IPS-18a (cell line): Measurements from ENCODE around the gene HP1BP3.
A peak's percentile ranks its signal among the peaks of the same experiment; 100 is the strongest.

Experiments used
- H3K27ac ChIP-seq: one replicate; pipeline ENCODE4 v1.5.1; 2013; ENCODE audit warnings: low read length
- H3K27me3 ChIP-seq: one replicate; pipeline ENCODE4 v1.6.1; 2013; ENCODE audit warnings: mild to moderate bottlenecking, low read length; ENCODE audit not compliant: control insufficient read depth, insufficient read depth
- H3K36me3 ChIP-seq: one replicate; pipeline ENCODE4 v1.6.1; 2013; ENCODE audit warnings: low read depth, low read length; ENCODE audit not compliant: control insufficient read depth
- H3K4me1 ChIP-seq: one replicate; pipeline ENCODE4 v1.6.1; 2013; ENCODE audit warnings: low read depth, low read length; ENCODE audit not compliant: control insufficient read depth
- H3K4me3 ChIP-seq: one replicate; pipeline ENCODE4 v1.5.1; 2013; ENCODE audit warnings: low read length
- H3K9ac ChIP-seq: one replicate; pipeline ENCODE4 v1.6.1; 2013; ENCODE audit warnings: mild to moderate bottlenecking, low read length, moderate library complexity
- H3K9me3 ChIP-seq: one replicate; pipeline ENCODE4 v1.6.1; 2013; ENCODE audit warnings: low read depth, low read length; ENCODE audit not compliant: control insufficient read depth

Gene HP1BP3

DNA sequence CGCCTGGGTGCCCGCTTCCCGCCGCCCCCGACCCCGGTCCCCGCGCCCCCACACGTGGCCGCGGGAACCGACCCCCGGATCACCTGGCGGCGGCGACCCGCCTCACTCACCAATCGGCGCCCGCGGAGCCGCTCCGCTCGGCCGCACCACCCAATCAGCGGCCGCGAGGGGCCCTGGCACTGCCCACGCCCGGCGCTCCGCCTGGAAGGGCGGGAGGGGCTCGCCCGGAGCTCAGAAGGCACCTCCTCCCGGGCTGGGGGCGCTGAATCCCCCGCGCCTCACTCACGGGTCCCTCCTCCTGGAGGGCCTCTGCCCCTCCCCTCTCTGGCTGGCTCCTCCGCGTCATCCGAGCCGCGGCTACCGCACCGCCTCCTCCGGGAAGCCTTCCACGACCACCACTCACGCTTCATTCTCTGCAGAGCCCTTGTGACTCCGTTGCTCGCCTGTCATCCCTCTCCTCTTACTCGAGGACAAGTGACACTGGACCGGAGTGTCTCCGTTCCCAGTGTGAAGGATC lies 55.0 kb downstream of the HP1BP3 start:
- H3K9ac ChIP-seq, result no peak overlapping the region
- H3K9me3 ChIP-seq, result no peaks in the 10 kb centered on the region
- peaks cover 51% of the 10 kb centered on the region for H3K27me3 ChIP-seq
- H3K4me1 ChIP-seq, result peaks cover 19% of the 10 kb centered on the region
- no peak overlapping the region for H3K27ac ChIP-seq
- H3K4me3 ChIP-seq, result peak overlapping the region; percentile 77
- H3K36me3 ChIP-seq, result no peaks in the 10 kb centered on the region

DNA sequence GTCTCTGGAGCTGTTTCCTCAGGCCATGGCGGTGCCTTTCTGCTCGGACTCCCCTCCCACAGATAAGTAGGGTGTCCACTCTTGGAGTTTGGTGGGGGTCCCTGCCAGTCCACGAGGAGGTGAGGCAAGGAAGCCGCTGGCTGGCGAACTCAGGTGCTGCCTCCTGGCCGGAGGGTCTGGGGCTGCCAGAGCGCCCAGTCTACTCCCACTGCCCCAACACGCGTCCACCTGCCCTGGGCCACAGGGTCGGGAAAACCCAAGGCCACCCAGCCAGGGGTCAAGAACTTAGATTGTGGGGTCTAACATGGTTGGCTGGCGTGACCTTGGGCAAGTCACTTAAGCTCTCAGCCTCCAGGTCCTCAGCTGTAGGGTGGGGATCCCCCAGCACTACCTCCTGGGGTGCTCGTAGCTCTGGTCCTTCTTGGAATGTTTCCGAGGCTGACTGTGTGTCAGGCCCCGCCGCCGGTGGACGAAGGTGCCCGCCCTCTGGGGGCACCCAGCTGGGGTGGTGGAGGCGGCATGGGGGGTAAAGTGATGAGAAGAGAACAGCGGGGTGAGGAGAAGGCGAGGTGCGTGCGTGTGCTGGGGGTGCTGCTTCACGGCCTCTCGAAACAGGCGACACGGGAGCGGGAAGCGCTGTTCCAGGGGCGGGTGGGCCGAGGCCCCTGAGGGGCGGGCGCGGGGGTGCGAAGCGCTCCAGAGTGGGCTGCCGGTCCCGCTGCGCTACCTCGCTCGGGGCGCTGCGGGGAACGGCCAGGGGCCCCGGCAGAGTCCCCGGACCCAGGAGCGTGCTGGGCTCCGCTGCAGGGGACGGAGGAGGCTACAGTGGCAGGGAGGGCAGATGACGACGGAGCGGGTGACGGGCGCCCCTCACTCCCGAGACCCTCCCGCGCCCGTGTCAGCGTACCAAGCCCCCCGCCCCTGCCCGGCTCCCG lies 55.8 kb downstream of the HP1BP3 start:
- H3K4me1 ChIP-seq, result peaks cover 19% of the 10 kb centered on the region
- H3K4me3 ChIP-seq, result peak overlapping the region; percentile 77
- H3K9me3 ChIP-seq, result no peaks in the 10 kb centered on the region
- peak overlapping the region; percentile 5 for H3K9ac ChIP-seq
- H3K27me3 ChIP-seq, result peaks cover 51% of the 10 kb centered on the region
- H3K36me3 ChIP-seq, result no peaks in the 10 kb centered on the region
- no peak overlapping the region for H3K27ac ChIP-seq

- Histone ChIP-seq H3K36me3 (no peaks in the 10 kb centered on the region), H3K27me3 (peaks cover 51% of the 10 kb centered on the region), H3K27ac (no peak overlapping the region), H3K9ac (no peak overlapping the region), H3K4me3 (peak overlapping the region; percentile 8), H3K4me1 (peaks cover 19% of the 10 kb centered on the region), H3K9me3 (no peaks in the 10 kb centered on the region)
Observed at GRCh38 chr1:20730690-20731056, 56.4 kb downstream of the HP1BP3 start.

- Histone ChIP-seq H3K27ac (no peak overlapping the region), H3K9me3 (no peaks in the 10 kb centered on the region), H3K27me3 (peaks cover 51% of the 10 kb centered on the region), H3K36me3 (no peaks in the 10 kb centered on the region), H3K4me1 (peaks cover 19% of the 10 kb centered on the region), H3K4me3 (peak overlapping the region; percentile 29), H3K9ac (no peak overlapping the region)
Observed at GRCh38 chr1:20729990-20730689, 57.0 kb downstream of the HP1BP3 start.

DNA sequence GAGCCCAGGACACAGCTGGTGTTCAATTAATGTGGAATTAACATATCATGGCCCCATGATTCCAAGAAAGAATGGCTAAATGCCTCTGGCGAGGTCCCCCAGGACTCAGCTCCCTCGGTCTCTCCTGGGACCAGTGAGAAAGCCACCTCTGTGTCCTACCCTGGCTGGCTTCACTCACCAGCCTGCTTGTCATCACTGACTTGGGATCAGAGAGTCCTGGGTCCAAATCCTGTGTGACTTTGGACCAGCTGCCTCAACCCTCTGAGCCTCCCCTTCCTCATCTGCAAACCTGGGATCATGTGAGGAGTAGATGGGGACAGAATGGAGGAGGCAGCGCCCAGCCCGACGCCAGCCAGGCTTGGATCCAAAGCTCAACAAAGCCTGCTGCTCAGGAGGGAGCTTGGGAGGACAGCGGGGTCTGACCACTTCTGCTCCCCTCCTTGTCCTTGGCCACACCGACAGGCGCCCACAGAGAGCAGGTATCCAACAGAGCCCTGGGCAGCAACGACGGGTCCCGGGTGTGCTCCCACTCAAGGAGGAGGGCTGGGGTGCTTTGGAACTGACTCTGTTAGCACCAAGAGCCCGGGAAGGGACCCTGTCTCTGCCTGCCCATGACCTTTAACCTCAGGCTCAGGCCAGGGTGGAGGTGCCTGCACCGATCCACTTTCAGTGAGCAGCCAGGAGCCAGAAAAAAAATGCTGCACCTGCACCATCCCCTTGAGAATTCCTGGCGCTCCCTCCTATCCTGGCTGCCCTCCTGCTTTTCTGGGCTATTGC lies 57.8 kb downstream of the HP1BP3 start:
- peaks cover 19% of the 10 kb centered on the region for H3K4me1 ChIP-seq
- H3K27ac ChIP-seq, result no peak overlapping the region
- no peaks in the 10 kb centered on the region for H3K36me3 ChIP-seq
- no peaks in the 10 kb centered on the region for H3K9me3 ChIP-seq
- H3K9ac ChIP-seq, result no peak overlapping the region
- peaks cover 49% of the 10 kb centered on the region for H3K27me3 ChIP-seq
- H3K4me3 ChIP-seq, result peak overlapping the region; percentile 29

DNA sequence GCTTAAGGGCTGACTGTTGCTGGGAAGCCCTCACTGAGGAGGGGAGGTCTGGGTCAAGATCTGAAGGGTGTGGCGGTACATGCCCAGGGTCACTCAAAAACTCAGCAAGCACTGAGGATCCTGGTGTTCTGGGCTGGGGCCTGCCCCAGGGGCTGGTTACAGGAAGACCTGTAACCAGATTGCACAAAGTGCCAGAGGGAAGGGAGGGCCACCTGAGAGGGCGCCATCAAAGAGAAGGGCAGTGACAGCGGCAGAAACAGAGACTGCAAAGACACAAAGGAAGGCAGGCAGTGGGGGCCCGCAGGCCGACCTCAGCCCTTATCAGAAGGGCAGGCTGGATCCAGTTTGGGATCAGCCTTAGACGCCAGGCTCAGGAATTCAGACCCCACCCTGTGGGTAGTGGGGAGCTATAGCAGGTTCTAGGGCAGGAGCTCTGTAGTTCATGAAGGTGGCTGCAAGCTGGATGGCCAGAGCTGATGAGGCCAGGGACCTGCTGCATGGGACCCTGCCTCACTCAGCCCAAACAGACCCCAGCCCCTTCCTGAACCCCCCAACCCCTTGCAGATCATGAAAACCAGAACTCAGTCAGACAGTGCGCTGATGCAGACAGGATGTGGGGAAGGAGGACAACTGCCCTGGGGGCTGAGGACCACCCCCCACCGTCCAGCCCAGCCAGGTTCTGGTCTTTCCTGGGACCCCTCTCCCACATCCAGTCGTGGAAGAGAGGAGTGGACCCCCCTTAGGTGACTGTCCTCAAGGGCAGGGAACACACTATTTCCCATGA lies 58.5 kb downstream of the HP1BP3 start:
- no peak overlapping the region for H3K9ac ChIP-seq

DNA sequence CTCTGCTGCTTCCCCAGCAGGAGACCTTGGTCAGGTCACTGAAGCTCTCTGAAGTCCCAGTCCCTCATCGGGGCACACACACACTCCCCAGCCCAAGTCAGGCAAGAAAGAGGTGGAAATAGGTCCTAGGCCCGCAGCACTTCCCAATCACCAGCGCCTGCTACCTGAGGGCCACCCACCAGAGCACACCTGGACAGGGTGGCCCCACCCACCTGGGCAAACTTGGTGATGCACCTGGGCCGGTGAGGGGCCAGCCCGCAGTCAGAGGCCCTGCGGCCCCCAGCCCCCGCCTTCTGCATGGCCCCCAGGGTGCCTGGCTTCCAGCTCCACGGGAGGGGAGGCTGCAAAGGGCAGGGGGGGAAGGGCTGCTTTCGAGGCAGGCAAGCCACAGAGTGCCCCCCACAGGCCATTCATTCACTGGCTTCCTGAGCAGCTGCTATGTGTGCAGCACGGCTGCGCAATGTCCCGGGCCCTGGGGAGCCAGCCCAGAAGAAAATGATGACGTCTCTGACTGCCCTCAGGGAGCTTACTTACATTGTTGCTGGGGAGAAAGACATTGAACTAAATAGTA lies 59.3 kb downstream of the HP1BP3 start:
- no peak overlapping the region for H3K27ac ChIP-seq
- no peak overlapping the region for H3K9ac ChIP-seq
- H3K36me3 ChIP-seq, result no peaks in the 10 kb centered on the region
- H3K9me3 ChIP-seq, result no peaks in the 10 kb centered on the region
- peaks cover 15% of the 10 kb centered on the region for H3K4me1 ChIP-seq
- H3K4me3 ChIP-seq, result no peak overlapping the region
- H3K27me3 ChIP-seq, result peaks cover 34% of the 10 kb centered on the region

More for the DNA sequence above, 58.5 kb downstream of the HP1BP3 start:
- H3K4me3 ChIP-seq, result no peak overlapping the region
- H3K9me3 ChIP-seq, result no peaks in the 10 kb centered on the region
- peaks cover 41% of the 10 kb centered on the region for H3K27me3 ChIP-seq
- no peak overlapping the region for H3K27ac ChIP-seq
- peaks cover 19% of the 10 kb centered on the region for H3K4me1 ChIP-seq
- no peaks in the 10 kb centered on the region for H3K36me3 ChIP-seq

- H3K4me1 ChIP-seq, result peaks cover 15% of the 10 kb centered on the region
- H3K9ac ChIP-seq, result no peak overlapping the region
- no peaks in the 10 kb centered on the region for H3K36me3 ChIP-seq
- H3K27ac ChIP-seq, result no peak overlapping the region
- H3K9me3 ChIP-seq, result no peaks in the 10 kb centered on the region
- H3K27me3 ChIP-seq, result peaks cover 28% of the 10 kb centered on the region
- H3K4me3 ChIP-seq, result no peak overlapping the region
Observed at GRCh38 chr1:20726932-20727745, 60.0 kb downstream of the HP1BP3 start.

GRCh38 chr1:20726118-20726911 lies 60.8 kb downstream of the HP1BP3 start:
- Histone ChIP-seq H3K36me3 (no peaks in the 10 kb centered on the region), H3K4me3 (no peak overlapping the region), H3K27me3 (peaks cover 24% of the 10 kb centered on the region), H3K9ac (no peak overlapping the region), H3K9me3 (no peaks in the 10 kb centered on the region), H3K27ac (no peak overlapping the region), H3K4me1 (peaks cover 15% of the 10 kb centered on the region)
